ENCODE data around the gene FBXO44. TPM values are rescaled to one million over a fixed set of nuclear protein-coding genes. Genes with fewer than 3 reads are reported as not detected.

Gene FBXO44, protein sequence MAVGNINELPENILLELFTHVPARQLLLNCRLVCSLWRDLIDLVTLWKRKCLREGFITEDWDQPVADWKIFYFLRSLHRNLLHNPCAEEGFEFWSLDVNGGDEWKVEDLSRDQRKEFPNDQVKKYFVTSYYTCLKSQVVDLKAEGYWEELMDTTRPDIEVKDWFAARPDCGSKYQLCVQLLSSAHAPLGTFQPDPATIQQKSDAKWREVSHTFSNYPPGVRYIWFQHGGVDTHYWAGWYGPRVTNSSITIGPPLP
- 9.2 and 11.4 TPM in 2 replicates for total RNA-seq

DNA sequence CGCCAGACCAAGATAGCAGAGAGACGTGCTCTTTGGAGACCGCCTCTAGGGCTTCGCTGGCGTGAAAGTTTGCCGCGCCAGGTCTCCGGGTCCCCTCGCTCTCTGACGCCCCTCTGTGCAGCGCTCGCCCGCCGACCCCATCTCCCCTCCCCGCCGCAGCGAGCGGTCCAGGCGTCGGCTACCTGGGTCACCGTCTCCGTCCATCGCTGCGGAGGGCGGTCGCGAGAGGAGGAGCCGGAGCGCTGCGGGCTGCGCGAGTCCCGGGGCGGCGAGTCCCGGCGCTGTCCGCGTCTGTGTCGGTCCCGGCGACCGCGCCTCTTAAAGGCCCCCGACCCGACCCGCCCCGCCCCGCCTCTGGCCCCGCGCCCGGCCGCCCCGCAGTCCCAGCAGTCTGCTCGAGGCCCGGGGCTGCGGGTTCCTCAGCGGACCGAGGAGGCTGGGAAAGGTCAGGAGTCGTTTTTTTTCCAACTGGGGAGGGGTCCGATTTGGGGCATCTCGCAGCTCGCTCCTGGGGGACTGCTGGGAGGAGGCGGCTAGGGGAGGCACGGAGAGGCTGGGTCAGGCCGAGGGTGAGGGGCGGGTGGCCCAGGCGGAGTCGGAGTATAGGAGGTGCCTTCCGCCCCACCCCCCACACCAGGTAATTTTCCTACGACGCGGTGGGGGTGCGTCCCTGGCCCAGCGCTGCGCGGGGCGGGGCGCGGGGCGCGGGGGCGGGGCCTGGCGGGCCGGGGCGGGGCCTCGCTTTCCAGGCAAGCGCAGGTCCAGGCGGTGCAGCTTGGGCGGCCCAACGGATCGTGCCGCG, at the start of gene FBXO44, which contains the start of gene FBXO2:
Gene FBXO44, plus strand, starts transcription at position 741 of the 802 bp plus-strand sequence. CDS start 959 bp downstream, outside the sequence.
Gene FBXO2, minus strand, starts transcription at position 293 of the 802 bp plus-strand sequence. Its CDS starts 89 bp downstream, at position 204.

DNA sequence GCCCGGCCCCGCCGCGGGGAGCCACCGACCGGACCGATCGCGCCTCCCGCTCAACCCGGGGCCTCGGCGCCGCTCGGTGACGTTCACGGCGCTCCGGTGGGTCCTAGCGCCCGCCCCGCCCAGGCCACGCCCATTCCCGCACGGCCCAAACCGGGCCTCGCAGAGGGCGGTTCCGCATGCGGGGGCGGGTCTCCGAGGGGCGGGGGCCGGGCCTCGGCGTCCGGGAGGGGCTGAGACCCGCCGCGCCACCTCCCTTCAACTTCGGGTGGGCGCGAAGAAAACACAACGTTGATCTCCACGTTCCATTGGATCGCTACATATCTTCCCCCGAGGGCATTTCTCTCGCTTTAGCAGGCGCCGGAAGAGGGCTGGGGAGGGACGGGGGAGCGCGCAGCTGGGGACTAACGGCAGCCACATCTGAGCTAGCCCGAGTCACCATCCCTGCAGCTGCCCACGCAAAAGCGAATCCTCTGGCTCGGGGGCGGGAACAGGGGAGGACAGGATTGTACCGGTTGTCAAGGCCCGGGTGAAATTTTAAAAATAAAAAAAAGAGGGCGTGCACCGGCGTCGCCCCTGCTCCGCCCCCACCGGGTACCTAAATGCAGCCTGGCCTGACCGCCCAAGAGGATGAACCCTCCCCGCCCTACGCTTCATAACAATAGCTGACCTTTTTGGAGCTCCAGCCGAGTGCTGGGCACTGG, 26.5 kb downstream of the FBXO44 start, which contains the start of gene MAD2L2:
Gene MAD2L2, minus strand, starts transcription at position 78 of the 701 bp plus-strand sequence. CDS start 547 bp downstream, outside the sequence.

DNA sequence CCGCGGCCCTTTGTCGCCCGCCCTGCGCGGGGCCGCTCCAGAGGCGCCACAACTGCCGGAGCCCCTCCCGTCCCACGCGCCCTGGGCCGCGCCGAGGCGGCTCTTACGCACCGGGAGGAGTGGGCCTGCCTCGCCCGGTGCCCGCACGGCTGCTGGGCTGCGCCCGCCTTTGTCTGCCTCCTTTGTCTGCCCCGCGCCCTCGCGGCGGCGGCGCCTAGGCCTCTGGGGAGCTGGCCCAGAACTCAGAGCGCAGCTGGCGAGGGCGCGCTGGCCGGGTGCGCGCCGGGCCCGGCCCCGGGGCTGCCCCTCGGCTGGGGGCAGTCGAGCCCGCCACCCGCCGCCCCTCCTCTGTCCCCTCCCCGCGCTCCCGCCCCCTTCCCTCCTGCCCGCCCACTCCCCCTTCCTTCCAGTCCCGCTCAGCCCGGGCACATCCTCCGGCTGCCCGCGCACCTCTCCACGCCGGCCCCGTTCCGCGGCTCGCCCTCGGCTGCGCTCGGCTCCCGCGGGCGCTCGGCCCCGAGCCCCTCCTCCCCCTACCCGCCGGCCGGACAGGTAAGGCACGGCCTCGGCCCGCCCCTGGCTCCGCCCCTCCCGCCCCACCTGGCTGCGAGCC, 36.7 kb downstream of the FBXO44 start, which contains the start of gene DRAXIN:
Gene DRAXIN, plus strand, starts transcription at position 409 of the 613 bp plus-strand sequence. CDS start 14,549 bp downstream, outside the sequence.

Other genes with a start within 250 kb of the FBXO44 start
- gene DISP3, start 175.7 kb upstream of the FBXO44 start, total RNA-seq: under 0.01 TPM in 1 of 2 replicates, not detected in the other
- 1.4 and 2.4 TPM in 2 replicates for gene FBXO2, start 448 bp upstream of the FBXO44 start, total RNA-seq
- 2.3 and 8.1 TPM in 2 replicates for gene FBXO6, start 9.3 kb downstream of the FBXO44 start, total RNA-seq
- gene MAD2L2, start 26.3 kb downstream of the FBXO44 start, total RNA-seq: 33.0 and 46.1 TPM in 2 replicates
- under 0.01 TPM in 1 of 2 replicates, not detected in the other for gene DRAXIN, start 36.8 kb downstream of the FBXO44 start, total RNA-seq
- gene AGTRAP, start 81.3 kb downstream of the FBXO44 start, total RNA-seq: 46.2 and 72.7 TPM in 2 replicates
- gene C1orf167, start 107.3 kb downstream of the FBXO44 start, total RNA-seq: not detected in 2 replicates
- gene MTHFR, start 151.1 kb downstream of the FBXO44 start, total RNA-seq: 21.8 and 27.8 TPM in 2 replicates
- 15.9 and 37.4 TPM in 2 replicates for gene CLCN6, start 151.3 kb downstream of the FBXO44 start, total RNA-seq
- not detected in 2 replicates for gene NPPA, start 192.9 kb downstream of the FBXO44 start, total RNA-seq
- gene NPPB, start 204.1 kb downstream of the FBXO44 start, total RNA-seq: 0.44 and 1.1 TPM in 2 replicates

Data from placental pericyte (primary cell).